ENCODE data around the gene DUT.

The DUT gene

GRCh38 chr15:48371961-48372360 is 40.7 kb downstream of the DUT start:
- no peak for DNase-seq

GRCh38 chr15:48373821-48374451 is 42.7 kb downstream of the DUT start:
- DNase-seq, result no peak

GRCh38 chr15:48374472-48374871 is 43.2 kb downstream of the DUT start:
- DNase-seq, result no peak

- DNase-seq, result no peak
Measured at GRCh38 chr15:48375767-48376166, 44.5 kb downstream of the DUT start.

- DNase-seq, result no peak
Measured at GRCh38 chr15:48380198-48380597, 49.0 kb downstream of the DUT start.

GRCh38 chr15:48381861-48382260 is 50.6 kb downstream of the DUT start:
- no peak for DNase-seq

GRCh38 chr15:48383031-48383430 is 51.8 kb downstream of the DUT start:
- no peak for DNase-seq

GRCh38 chr15:48384616-48385015 is 53.4 kb downstream of the DUT start:
- no peak for DNase-seq

- DNase-seq, result no peak
Measured at GRCh38 chr15:48385031-48385830, 54.0 kb downstream of the DUT start.

- DNase-seq, result no peak
Measured at GRCh38 chr15:48388016-48388851, 57.0 kb downstream of the DUT start.

- DNase-seq, result no peak
Measured at GRCh38 chr15:48388910-48389309, 57.7 kb downstream of the DUT start.

- no peak for DNase-seq
Measured at GRCh38 chr15:48389691-48390143, 58.5 kb downstream of the DUT start.

GRCh38 chr15:48391950-48392349 is 60.7 kb downstream of the DUT start:
- no peak for DNase-seq

- DNase-seq, result no peak
Measured at GRCh38 chr15:48392356-48392755, 61.1 kb downstream of the DUT start.
